ENCODE data around the gene SPNS2. TPM values are rescaled to one million over a fixed set of nuclear protein-coding genes. Genes with fewer than 3 reads are reported as not detected.

Gene SPNS2
- total RNA-seq, 4 donors from 2014 or later, result 5.4 to 49.8 (median 23.4) TPM

GRCh38 chr17:4477255-4477791, 21.4 kb upstream of the SPNS2 start:
- no peak for DNase-seq (ENCODE audit: low spot score in 2 of 2)
- Histone ChIP-seq H3K36me3 (no peaks in the 10 kb centered on the region), H3K4me1 (peaks cover 0 to 17% (median 0%) of the 10 kb centered on the region in 4 donors), H3K27ac (no peak overlapping the region), H3K4me3 (no peak overlapping the region), H3K9me3 (no peaks in the 10 kb centered on the region), H3K27me3 (no peaks in the 10 kb centered on the region)
- TF ChIP-seq CTCF (IDR thresholded peaks at IDR 0.05), result no peak
- no peak for TF ChIP-seq EP300 (IDR thresholded peaks at IDR 0.05)
- TF ChIP-seq POLR2A (IDR thresholded peaks at IDR 0.05), result no peak
- 59 to 71% methylated on average over 8 to 10 of the region's 10 CpGs for WGBS, 2 donors

- Histone ChIP-seq H3K27me3 (no peaks in the 10 kb centered on the region), H3K4me1 (peaks cover 0 to 17% (median 0%) of the 10 kb centered on the region in 4 donors), H3K4me3 (no peak overlapping the region), H3K27ac (no peak overlapping the region), H3K36me3 (no peaks in the 10 kb centered on the region), H3K9me3 (no peaks in the 10 kb centered on the region)
- 89 to 91% methylated on average over 11 of the region's 11 CpGs for WGBS, 2 donors
- TF ChIP-seq POLR2A (IDR thresholded peaks at IDR 0.05) (no peak), CTCF (IDR thresholded peaks at IDR 0.05) (no peak), EP300 (IDR thresholded peaks at IDR 0.05) (no peak)
- no peak for DNase-seq (ENCODE audit: low spot score in 2 of 2)
These were observed 20.3 kb upstream of the SPNS2 start for GRCh38 chr17:4478318-4478830.

- no peaks in the 10 kb centered on the region for H3K9me3 ChIP-seq
- WGBS, 2 donors, result 81 to 89% methylated on average over 8 of the region's 8 CpGs
- H3K4me1 ChIP-seq, result peaks cover 0 to 17% (median 0%) of the 10 kb centered on the region in 4 donors
- TF ChIP-seq POLR2A (IDR thresholded peaks at IDR 0.05) (no peak), CTCF (IDR thresholded peaks at IDR 0.05) (no peak), EP300 (IDR thresholded peaks at IDR 0.05) (no peak)
- no peak overlapping the region for H3K4me3 ChIP-seq
- peak overlapping the region in 1 of 4 donors; percentile 74 for H3K27ac ChIP-seq
- no peaks in the 10 kb centered on the region for H3K27me3 ChIP-seq
- DNase-seq (ENCODE audit: low spot score in 2 of 2), result no peak
- no peaks in the 10 kb centered on the region for H3K36me3 ChIP-seq
These were observed 19.2 kb upstream of the SPNS2 start for GRCh38 chr17:4479340-4479981.

- H3K4me3 ChIP-seq, result no peak overlapping the region
- WGBS, 2 donors, result 57 to 61% methylated on average over 13 of the region's 13 CpGs
These were observed 18.5 kb upstream of the SPNS2 start for GRCh38 chr17:4479982-4480751.

More at GRCh38 chr17:4479982-4480751, 18.5 kb upstream of the SPNS2 start:
- Histone ChIP-seq H3K27ac (peak overlapping the region in 1 of 4 donors; percentile 74), H3K36me3 (no peaks in the 10 kb centered on the region), H3K27me3 (no peaks in the 10 kb centered on the region), H3K9me3 (no peaks in the 10 kb centered on the region), H3K4me1 (peaks cover 0 to 17% (median 0%) of the 10 kb centered on the region in 4 donors)
- no peak for DNase-seq (ENCODE audit: low spot score in 2 of 2)
- TF ChIP-seq POLR2A (IDR thresholded peaks at IDR 0.05) (no peak), EP300 (IDR thresholded peaks at IDR 0.05) (no peak), CTCF (IDR thresholded peaks at IDR 0.05) (no peak)

Data from tibial nerve (tissue), 4 donors.